Lung (tissue), 12 donors: Measurements from ENCODE around the gene DNAH5. TPM values are rescaled to one million over a fixed set of nuclear protein-coding genes. Genes with fewer than 3 reads are reported as not detected.

Source experiments
- ATAC-seq: fragments of 200-7000 bp; cut with Tn5 transposase; one replicate; pipeline ENCODE4 v1.9.1; 2020; ENCODE audit warnings: moderate number of reproducible peaks; ENCODE audit not compliant: insufficient read depth, low FRiP score
- DNase-seq, 3 donors: peaks; one replicate each; pipeline ENCODE4 v3.0.0-alpha.2; 2013 to 2017
- H3K27ac ChIP-seq, 2 donors: one replicate each; pipeline ENCODE4 v1.5.1; 2013; ENCODE audit warnings: mild to moderate bottlenecking in 2 of 2, moderate library complexity in 2 of 2, control low read depth in 1 of 2, inconsistent platforms in 1 of 2, low read depth in 1 of 2, low read length in 1 of 2
- H3K27me3 ChIP-seq, 3 donors: one replicate each; pipeline ENCODE4 v1.5.1; 2013; ENCODE audit warnings: low read length in 2 of 3; ENCODE audit not compliant: control insufficient read depth in 3 of 3, insufficient read depth in 3 of 3
- H3K36me3 ChIP-seq, 4 donors: one replicate each; pipeline ENCODE4 v1.5.1; 2013; ENCODE audit warnings: low read length in 4 of 4, mild to moderate bottlenecking in 1 of 4, moderate library complexity in 1 of 4; ENCODE audit not compliant: control insufficient read depth in 4 of 4, insufficient read depth in 4 of 4
- H3K4me1 ChIP-seq, 5 donors: one replicate each; pipeline ENCODE4 v1.5.1; 2013; ENCODE audit warnings: low read length in 5 of 5, mild to moderate bottlenecking in 2 of 5, moderate library complexity in 1 of 5; ENCODE audit not compliant: control insufficient read depth in 5 of 5, insufficient read depth in 5 of 5
- H3K4me3 ChIP-seq: one replicate; pipeline ENCODE4 v1.5.1; 2013; ENCODE audit warnings: mild to moderate bottlenecking, control low read depth, moderate library complexity
- H3K9ac ChIP-seq, 2 donors: one replicate each; pipeline ENCODE4 v1.5.1; 2013; ENCODE audit warnings: low read length in 2 of 2, control low read depth in 1 of 2; ENCODE audit not compliant: insufficient read depth in 1 of 2
- H3K9me3 ChIP-seq, 4 donors: one replicate each; pipeline ENCODE4 v1.5.1; 2013; ENCODE audit warnings: low read length in 3 of 4, mild to moderate bottlenecking in 1 of 4, moderate library complexity in 1 of 4; ENCODE audit not compliant: control insufficient read depth in 4 of 4, insufficient read depth in 3 of 4
- CTCF ChIP-seq: IDR thresholded peaks from 2 replicates; pipeline ENCODE4 v1.5.1; 2012; ENCODE audit warnings: mild to moderate bottlenecking; ENCODE audit errors: control extremely low read depth, extremely low read depth
- WGBS, 2 donors: extraction: QIAGEN DNeasy Blood & Tissue Kit; methylation state at CpG; one replicate each; pipeline ENCODE4 v1.1.7; 2013; 5-methylcytosine and 5-hydroxymethylcytosine counted together
- polyA plus RNA-seq, 2 donors: library from polyadenylated mRNA; stranded (reverse); fragments of 200-250 nt; gene quantifications; one replicate each; pipeline ENCODE4 v1.2.1, GENCODE V29; 2013
- total RNA-seq, 2 donors: library from RNA; depleted of rRNA in 1 of 2; stranded (reverse); fragments of >200 nt in 1 of 2; gene quantifications; one replicate each; pipeline ENCODE4 v1.2.1, GENCODE V29; 2014 to 2021
- donor health status: control.
- donor health status: control.
- donor health status: Bipolar disorder and iron deficiency.
- donor health status: healthy.
- donor health status: DM: yes; HTN: yes; CAD: no.

DNAH5 gene
- total and polyA plus RNA-seq, 4 donors: 2.7 to 29.7 (median 16.2) TPM

- no peak for DNase-seq
- ATAC-seq: no peak
These were observed 290.8 kb downstream of the DNAH5 start for GRCh38 chr5:13653709-13654108.

DNA sequence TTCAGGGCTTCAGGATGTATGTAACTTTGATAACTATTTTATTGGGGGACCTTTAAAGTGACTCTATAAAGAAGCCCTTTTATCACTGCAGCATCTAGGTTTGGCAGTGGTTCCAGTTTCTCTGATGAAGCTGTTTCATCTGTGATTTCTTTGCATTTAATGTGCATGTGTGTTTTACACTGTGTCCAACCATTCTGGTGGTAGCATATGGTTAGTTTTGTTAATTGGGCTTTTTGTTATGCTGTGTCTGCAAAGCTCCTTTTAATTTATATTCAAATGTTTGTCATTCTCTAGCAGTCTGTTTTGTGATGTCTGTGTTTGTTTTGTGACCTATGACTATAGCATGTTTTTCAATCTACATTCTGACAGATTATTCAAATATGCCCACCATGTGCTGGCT, 294.8 kb downstream of the DNAH5 start:
- no peak for ATAC-seq
- no peak for DNase-seq
- Histone ChIP-seq H3K4me3 (no peak overlapping the region), H3K36me3 (no peaks in the 10 kb centered on the region), H3K27me3 (peaks cover 0 to 2% (median 0%) of the 10 kb centered on the region in 3 donors), H3K9ac (no peak overlapping the region), H3K4me1 (no peaks in the 10 kb centered on the region), H3K9me3 (peaks cover 0 to 3% (median 0%) of the 10 kb centered on the region in 4 donors), H3K27ac (no peak overlapping the region)
- no peak for TF ChIP-seq CTCF

More at GRCh38 chr5:13653709-13654108, 290.8 kb downstream of the DNAH5 start:
- H3K4me3 ChIP-seq: no peak overlapping the region
- no peaks in the 10 kb centered on the region for H3K36me3 ChIP-seq
- no peaks in the 10 kb centered on the region for H3K4me1 ChIP-seq
- peaks cover 0 to 2% (median 0%) of the 10 kb centered on the region in 3 donors for H3K27me3 ChIP-seq
- no peak for TF ChIP-seq CTCF
- WGBS, 2 donors: 60 to 75% methylated on average over 2 of the region's 2 CpGs
- no peak overlapping the region for H3K9ac ChIP-seq
- peaks cover 0 to 3% (median 0%) of the 10 kb centered on the region in 4 donors for H3K9me3 ChIP-seq
- no peak overlapping the region for H3K27ac ChIP-seq

- Histone ChIP-seq H3K4me1 (no peaks in the 10 kb centered on the region), H3K36me3 (no peaks in the 10 kb centered on the region), H3K4me3 (no peak overlapping the region), H3K27me3 (peaks cover 0 to 2% (median 0%) of the 10 kb centered on the region in 3 donors), H3K9me3 (peaks cover 0 to 3% (median 0%) of the 10 kb centered on the region in 4 donors), H3K27ac (no peak overlapping the region), H3K9ac (no peak overlapping the region)
- no peak for DNase-seq
- TF ChIP-seq CTCF: no peak
- ATAC-seq: no peak
- WGBS, 2 donors: 77 to 79% methylated on average over 3 of the region's 3 CpGs
These were observed 295.7 kb downstream of the DNAH5 start for GRCh38 chr5:13648822-13649221.

DNA sequence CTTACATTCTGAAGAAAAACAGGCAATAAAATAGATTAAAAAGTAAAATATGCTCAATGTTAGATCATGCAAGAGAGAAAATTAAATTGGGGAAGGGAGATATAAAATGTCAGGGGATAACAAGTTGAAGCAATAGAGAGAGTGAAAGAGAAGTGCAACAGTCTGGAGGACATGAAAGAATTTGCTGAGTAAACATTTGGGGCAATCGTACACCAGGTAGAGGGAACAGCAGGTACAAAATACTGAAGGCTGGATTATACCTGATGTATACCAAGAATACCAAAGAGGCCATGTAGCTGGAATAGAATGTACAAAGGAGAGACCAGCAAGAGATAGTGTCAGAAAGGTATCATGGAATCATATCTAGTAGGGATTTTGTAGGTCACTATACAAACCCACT, 300.8 kb downstream of the DNAH5 start:
- Histone ChIP-seq H3K9ac (no peak overlapping the region), H3K27me3 (no peaks in the 10 kb centered on the region), H3K27ac (no peak overlapping the region), H3K9me3 (peaks cover 0 to 5% (median 0%) of the 10 kb centered on the region in 4 donors), H3K4me3 (no peak overlapping the region), H3K4me1 (no peaks in the 10 kb centered on the region), H3K36me3 (no peaks in the 10 kb centered on the region)
- no peak for ATAC-seq
- no peak for TF ChIP-seq CTCF
- DNase-seq: no peak
- 68 to 88% methylated on average over 1 of the region's 1 CpG for WGBS, 2 donors
